Mucosa of rectum (tissue), 2 donors: Measurements from ENCODE around the gene SYT17.

Experiments used
- H3K27ac ChIP-seq, 2 donors: one replicate each; pipeline ENCODE4 v1.7.0; 2013; ENCODE audit warnings: inconsistent platforms in 2 of 2, low read depth in 2 of 2, low read length in 2 of 2
- H3K27me3 ChIP-seq, 2 donors: one replicate each; pipeline ENCODE4 v1.7.0; 2013; ENCODE audit warnings: low read length in 2 of 2; ENCODE audit not compliant: control insufficient read depth in 2 of 2, insufficient read depth in 2 of 2
- H3K36me3 ChIP-seq, 2 donors: one replicate each; pipeline ENCODE4 v1.7.0; 2013; ENCODE audit warnings: low read length in 2 of 2; ENCODE audit not compliant: control insufficient read depth in 2 of 2, insufficient read depth in 2 of 2
- H3K4me1 ChIP-seq, 2 donors: one replicate each; pipeline ENCODE4 v1.7.0; 2013; ENCODE audit warnings: low read length in 2 of 2, mild to moderate bottlenecking in 1 of 2; ENCODE audit not compliant: control insufficient read depth in 2 of 2, insufficient read depth in 2 of 2
- H3K4me3 ChIP-seq, 2 donors: one replicate each; pipeline ENCODE4 v1.7.0; 2013; ENCODE audit warnings: low read length in 2 of 2
- H3K9ac ChIP-seq, 2 donors: one replicate each; pipeline ENCODE4 v1.7.0; 2013; ENCODE audit warnings: low read length in 2 of 2, low read depth in 1 of 2, mild to moderate bottlenecking in 1 of 2
- H3K9me3 ChIP-seq, 2 donors: one replicate each; pipeline ENCODE4 v1.7.0; 2013; ENCODE audit warnings: low read length in 2 of 2; ENCODE audit not compliant: control insufficient read depth in 2 of 2
- donor health status: healthy.
- donor health status: Normal muscosa, but diverticular disease.

The SYT17 gene

DNA sequence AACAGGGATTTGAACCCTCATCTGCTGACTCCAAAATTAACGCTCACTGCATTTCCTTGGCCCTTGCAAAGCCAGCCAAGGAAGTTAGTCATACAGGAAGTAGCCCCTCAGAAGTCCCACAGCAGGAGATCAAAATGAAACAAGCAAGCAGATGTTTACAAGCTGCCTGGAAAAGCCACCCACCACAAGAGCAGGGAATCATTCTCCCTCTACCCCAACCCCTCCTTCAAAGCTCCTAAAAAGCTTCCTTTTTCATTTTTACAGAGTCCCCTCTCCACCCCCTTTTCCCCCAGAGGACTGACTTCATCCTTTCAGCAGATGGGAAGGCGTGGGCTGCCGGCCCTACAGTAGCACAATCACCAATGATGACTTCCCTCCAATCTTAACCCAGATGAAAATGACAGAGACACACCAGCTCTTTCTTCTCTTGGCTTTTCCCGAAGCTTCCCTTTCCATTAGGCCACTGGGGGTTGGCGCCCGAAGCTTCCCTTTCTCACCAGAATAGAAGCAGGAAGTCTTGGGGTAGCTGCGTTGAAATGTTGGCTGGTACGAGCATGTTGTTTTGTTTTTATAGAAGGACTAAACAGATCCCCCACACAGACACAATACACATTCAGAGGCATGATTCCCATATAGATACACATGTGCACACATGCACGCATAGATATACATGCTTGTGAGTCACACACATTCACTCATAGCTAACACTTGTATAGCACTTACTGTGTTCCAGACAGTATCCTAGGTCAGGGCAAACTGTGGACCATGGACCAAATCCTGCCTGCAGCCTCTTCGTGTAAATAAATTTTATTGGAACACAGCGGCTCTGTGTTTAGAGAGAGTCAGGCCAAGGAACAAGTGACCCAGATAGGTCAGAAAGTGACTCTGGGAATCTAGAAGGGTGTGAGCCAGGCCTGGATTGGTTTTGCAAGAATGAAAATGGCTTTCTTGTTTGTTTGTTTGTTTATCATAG, 36.9 kb upstream of the SYT17 start:
- Histone ChIP-seq H3K9ac (peak overlapping the region in 1 of 2 donors; percentile 12), H3K27ac (peak overlapping the region; percentile 65 to 74), H3K36me3 (no peaks in the 10 kb centered on the region), H3K4me1 (peaks cover 34 to 38% of the 10 kb centered on the region in 2 donors), H3K4me3 (peak overlapping the region in 1 of 2 donors; percentile 51), H3K27me3 (no peaks in the 10 kb centered on the region), H3K9me3 (peaks cover 0 to 3% of the 10 kb centered on the region in 2 donors)

DNA sequence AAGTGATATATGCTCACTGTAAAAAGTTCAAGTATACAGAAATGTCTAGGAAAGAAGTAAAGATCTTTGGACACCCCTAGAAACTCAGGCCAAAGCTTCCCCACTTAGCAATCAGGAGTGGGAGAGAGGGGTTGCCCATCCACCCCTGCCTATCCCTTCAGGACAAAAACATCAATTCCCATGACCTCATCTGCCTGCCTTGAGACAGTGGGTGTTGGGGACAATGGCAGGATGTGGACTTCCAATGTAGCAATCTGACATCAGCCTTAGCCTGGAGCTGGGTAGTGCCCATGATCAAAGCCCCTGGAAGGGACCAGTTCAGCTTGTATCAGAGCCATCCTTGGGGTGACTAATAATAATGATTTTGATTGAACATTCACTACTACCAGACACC, 36.2 kb upstream of the SYT17 start:
- no peak overlapping the region for H3K4me3 ChIP-seq
- H3K27me3 ChIP-seq: no peaks in the 10 kb centered on the region
- no peaks in the 10 kb centered on the region for H3K36me3 ChIP-seq
- peaks cover 41 to 44% of the 10 kb centered on the region in 2 donors for H3K4me1 ChIP-seq
- no peak overlapping the region for H3K9ac ChIP-seq
- H3K9me3 ChIP-seq: no peaks in the 10 kb centered on the region
- peak overlapping the region; percentile 65 to 74 for H3K27ac ChIP-seq

DNA sequence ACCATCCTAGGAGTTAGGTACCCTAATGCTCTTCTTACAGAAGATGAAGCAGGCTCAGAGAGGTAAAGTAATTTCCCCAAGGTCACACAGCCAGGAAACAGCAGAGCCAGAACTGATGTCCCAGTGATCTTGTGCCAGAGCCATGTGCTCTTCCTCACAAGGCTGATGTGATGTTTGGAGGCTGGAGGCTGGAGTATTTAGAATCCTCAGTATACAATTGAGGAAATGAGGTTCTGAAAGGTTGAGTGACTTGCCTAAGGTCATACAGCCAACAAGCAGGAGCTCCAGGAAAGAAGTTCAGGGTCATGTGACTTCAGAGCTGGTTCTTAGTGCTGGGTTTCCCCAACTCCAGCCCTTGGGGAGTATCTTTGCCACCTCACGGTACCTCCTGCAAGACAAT, 35.8 kb upstream of the SYT17 start:
- Histone ChIP-seq H3K4me1 (peaks cover 45 to 49% of the 10 kb centered on the region in 2 donors), H3K9ac (no peak overlapping the region)

DNA sequence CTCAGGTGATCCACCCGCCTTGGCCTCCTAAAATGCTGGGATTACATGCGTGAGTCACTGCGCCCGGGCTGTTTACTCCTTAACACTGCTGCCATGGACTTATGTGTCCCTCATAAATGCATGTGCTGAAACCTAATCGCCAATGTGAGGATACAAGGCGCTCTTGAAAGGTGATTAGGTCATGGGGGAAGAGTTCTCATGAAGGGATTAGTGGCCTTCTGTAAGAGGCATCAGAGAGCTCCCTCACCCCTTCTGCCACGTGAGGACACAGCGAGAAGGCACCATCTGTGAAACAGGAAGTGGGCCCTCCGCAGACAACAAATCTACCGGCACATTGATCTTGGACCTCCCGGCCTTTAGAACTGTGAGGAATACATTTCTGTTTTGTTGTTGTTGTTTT, 35.1 kb upstream of the SYT17 start:
- H3K4me3 ChIP-seq: no peak overlapping the region
- no peaks in the 10 kb centered on the region for H3K9me3 ChIP-seq
- no peak overlapping the region for H3K9ac ChIP-seq
- no peaks in the 10 kb centered on the region for H3K36me3 ChIP-seq
- no peak overlapping the region for H3K27ac ChIP-seq
- no peaks in the 10 kb centered on the region for H3K27me3 ChIP-seq
- H3K4me1 ChIP-seq: peaks cover 49 to 51% of the 10 kb centered on the region in 2 donors

More for the DNA sequence above, 35.8 kb upstream of the SYT17 start:
- Histone ChIP-seq H3K27ac (peak overlapping the region; percentile 65 to 74), H3K4me3 (no peak overlapping the region), H3K36me3 (no peaks in the 10 kb centered on the region), H3K9me3 (no peaks in the 10 kb centered on the region), H3K27me3 (no peaks in the 10 kb centered on the region)

DNA sequence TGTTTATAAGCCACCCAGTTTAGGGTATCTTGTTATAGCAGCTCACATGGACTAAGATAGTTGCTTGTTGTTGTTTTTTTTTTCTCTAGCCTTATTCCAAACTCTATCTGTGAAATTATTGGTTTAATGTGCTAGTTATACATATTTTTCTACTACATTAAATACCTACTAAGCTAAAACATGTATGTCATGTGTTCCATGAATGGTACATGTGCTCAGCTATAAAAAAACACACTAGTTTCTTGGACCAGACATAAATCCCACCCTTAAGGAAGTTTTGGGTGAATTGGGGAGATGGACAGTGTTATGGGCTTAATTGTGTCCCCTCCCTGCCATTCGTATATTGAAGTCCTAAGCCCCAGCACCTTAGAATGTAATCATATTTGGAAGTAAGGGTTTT, 34.4 kb upstream of the SYT17 start:
- Histone ChIP-seq H3K27me3 (no peaks in the 10 kb centered on the region), H3K9me3 (no peaks in the 10 kb centered on the region), H3K4me1 (peaks cover 49 to 53% of the 10 kb centered on the region in 2 donors), H3K9ac (no peak overlapping the region), H3K36me3 (no peaks in the 10 kb centered on the region), H3K27ac (no peak overlapping the region), H3K4me3 (no peak overlapping the region)

DNA sequence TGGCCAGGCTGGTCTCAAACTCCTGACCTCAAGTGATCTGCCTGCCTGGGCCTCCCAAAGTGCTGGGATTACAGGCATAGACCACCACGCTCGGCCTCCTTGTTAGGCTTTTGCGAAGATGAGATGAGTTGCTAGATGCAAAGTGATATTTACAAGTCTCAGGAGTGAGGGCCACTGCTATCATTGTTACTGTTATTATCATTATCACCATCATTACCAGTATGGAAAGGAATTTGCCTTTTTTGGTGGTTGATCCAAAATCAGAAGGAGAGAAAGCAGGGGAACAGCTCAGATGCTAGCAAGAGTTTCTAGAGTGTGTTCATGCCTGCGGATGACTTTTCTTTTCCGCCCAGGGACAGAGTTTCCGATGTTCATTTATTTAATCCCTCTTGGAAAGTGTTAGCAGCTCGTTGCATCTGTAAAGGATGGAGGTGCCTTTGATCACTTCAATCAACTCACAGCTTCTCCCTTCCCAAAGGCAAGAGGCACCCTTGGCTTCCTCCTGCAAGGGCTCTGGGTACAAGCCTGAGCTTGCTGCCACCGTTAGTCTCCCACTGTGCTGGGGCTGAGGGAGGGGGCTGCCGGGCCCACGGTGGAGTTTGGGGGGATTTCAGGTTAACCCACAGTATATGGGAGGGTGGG, 32.7 kb upstream of the SYT17 start:
- Histone ChIP-seq H3K27me3 (no peaks in the 10 kb centered on the region), H3K9ac (no peak overlapping the region), H3K27ac (peak overlapping the region; percentile 13 to 18), H3K9me3 (no peaks in the 10 kb centered on the region), H3K36me3 (no peaks in the 10 kb centered on the region), H3K4me1 (peaks cover 43 to 50% of the 10 kb centered on the region in 2 donors), H3K4me3 (no peak overlapping the region)

DNA sequence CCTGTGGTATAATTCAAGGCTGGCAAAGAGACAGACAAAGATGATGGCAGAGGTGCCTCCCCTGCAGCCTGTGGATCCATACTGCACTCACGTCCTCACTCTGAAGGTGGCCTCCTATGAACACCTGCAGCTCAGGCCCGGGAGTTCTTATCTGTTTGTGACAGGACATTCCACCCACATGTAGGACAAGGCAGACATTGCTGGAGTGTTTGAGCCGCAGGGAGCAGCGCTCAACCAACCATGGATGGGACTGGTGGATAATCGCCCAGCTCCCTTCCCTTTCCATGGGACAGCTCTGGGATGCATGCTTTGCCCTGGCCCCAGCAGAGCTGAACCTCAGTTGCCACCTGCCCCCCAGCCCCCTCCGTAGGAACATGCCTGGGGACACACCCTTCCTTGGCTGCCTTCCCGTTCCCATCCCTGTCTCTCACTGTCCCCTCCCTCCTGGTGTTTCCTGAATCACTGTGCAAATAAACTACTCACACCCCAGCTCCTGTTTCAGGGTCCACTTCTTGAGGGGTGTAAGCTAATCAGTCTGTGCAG, 32.1 kb upstream of the SYT17 start:
- peak overlapping the region; percentile 13 to 18 for H3K27ac ChIP-seq

DNA sequence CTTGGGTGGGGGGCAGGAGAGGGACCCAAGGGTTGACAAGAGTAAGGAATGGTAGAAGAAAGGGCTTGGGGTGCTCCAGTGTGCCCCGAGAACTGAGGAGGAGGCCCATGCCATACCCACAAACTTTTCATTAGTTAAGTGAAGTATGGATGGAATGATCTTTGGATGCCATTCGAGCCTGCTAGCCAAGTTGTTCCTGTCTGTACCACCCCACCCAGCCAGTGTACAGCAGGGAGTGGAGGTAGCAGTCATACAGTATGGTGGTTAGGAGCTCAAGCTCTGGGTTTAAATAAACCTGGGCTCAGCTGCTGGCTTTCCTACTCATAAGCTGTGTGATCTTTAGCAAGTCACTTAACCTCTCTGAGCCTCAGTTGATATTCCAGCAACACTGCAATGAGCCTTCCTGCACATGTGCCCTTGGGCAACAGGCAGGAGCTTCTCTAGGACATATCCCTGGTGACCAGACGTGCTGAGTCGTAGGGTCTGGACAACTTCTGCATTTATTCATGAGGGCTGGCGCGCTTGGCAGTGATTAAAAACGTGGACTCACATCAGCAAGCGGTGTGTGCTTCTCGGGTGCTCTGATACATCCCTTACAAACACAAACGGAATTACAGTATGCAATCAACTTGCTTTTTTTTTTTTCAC, 31.4 kb upstream of the SYT17 start:
- no peaks in the 10 kb centered on the region for H3K9me3 ChIP-seq
- peak overlapping the region in 1 of 2 donors; percentile 49 for H3K4me3 ChIP-seq
- peak overlapping the region; percentile 3 to 13 for H3K27ac ChIP-seq
- peaks cover 33 to 37% of the 10 kb centered on the region in 2 donors for H3K4me1 ChIP-seq
- H3K27me3 ChIP-seq: no peaks in the 10 kb centered on the region
- H3K36me3 ChIP-seq: no peaks in the 10 kb centered on the region
- no peak overlapping the region for H3K9ac ChIP-seq

More for the DNA sequence above, 32.1 kb upstream of the SYT17 start:
- peak overlapping the region in 1 of 2 donors; percentile 49 for H3K4me3 ChIP-seq
- H3K4me1 ChIP-seq: peaks cover 39 to 44% of the 10 kb centered on the region in 2 donors
- H3K9me3 ChIP-seq: no peaks in the 10 kb centered on the region
- no peaks in the 10 kb centered on the region for H3K36me3 ChIP-seq
- no peaks in the 10 kb centered on the region for H3K27me3 ChIP-seq
- H3K9ac ChIP-seq: no peak overlapping the region

DNA sequence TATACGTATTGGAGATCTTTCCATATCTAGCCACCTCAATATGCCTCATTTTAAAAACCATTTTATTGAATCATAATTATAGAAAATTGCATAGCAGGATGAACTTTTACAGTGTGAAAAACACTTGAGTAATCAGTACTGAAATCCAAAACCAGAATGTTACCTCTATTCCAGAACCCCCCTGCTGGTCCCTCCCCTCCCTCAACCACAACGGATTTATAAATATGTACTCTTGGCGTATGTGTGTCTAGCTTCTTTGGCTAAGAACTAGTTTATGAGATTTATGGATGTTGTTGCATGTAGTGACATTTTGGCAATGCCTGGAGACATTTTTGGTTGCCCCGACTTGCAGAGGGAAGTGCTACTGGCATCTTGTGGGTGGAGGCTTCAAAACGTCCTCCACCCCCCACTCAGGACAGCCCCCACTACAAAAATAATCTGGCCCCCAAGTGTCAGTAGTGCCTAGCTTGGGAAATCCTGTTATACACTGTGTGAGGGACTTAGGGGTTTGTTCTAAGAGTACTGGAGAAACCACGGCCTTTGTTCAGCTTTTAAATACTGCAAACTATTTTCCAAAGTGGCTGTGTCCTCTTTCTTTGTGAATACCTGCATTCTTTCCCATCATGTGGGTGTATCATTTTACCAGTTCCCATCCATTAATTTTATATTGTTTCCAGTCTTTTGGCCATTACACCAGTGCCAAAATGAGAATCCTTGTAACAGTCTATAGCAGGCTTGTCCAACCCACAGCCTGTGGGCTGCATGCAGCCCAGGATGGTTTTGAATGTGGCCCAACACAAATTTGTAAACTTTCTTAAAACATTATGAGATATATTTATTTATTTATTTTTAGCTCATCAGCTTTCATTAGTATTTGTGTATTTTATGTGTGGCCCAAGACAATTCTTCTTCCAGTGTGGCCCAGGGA, 30.6 kb upstream of the SYT17 start:
- H3K9ac ChIP-seq: no peak overlapping the region

More for the DNA sequence above, 30.6 kb upstream of the SYT17 start:
- Histone ChIP-seq H3K27me3 (no peaks in the 10 kb centered on the region), H3K36me3 (no peaks in the 10 kb centered on the region), H3K4me3 (no peak overlapping the region), H3K27ac (no peak overlapping the region), H3K9me3 (no peaks in the 10 kb centered on the region), H3K4me1 (peaks cover 25 to 31% of the 10 kb centered on the region in 2 donors)
